DMS153 treated with DMSO at 0.1 percent for 48 hours (cell line): ENCODE data around the gene ULK3.

Experiments used
- DNase-seq: peaks from one replicate; lab custom pipeline; 2025; ENCODE audit not compliant: unreplicated experiment; lab: John Stamatoyannopoulos, UW

The ULK3 gene

GRCh38 chr15:74824976-74825375 is 18.0 kb downstream of the ULK3 start:
- no peak for DNase-seq

- DNase-seq: no peak
Observed at GRCh38 chr15:74823324-74823723, 19.6 kb downstream of the ULK3 start.

- DNase-seq: no peak
Observed at GRCh38 chr15:74822233-74822632, 20.7 kb downstream of the ULK3 start.

- no peak for DNase-seq
Observed at GRCh38 chr15:74821790-74822158, 21.2 kb downstream of the ULK3 start.

- no peak for DNase-seq
Observed at GRCh38 chr15:74821091-74821789, 21.7 kb downstream of the ULK3 start.

- no peak for DNase-seq
Observed at GRCh38 chr15:74820056-74820455, 22.9 kb downstream of the ULK3 start.

GRCh38 chr15:74817370-74817737 is 25.6 kb downstream of the ULK3 start:
- DNase-seq: no peak

GRCh38 chr15:74816624-74817369 is 26.2 kb downstream of the ULK3 start:
- no peak for DNase-seq

GRCh38 chr15:74815961-74816360 is 27.0 kb downstream of the ULK3 start:
- DNase-seq: no peak

- DNase-seq: no peak
Observed at GRCh38 chr15:74815121-74815934, 27.6 kb downstream of the ULK3 start.

- DNase-seq: no peak
Observed at GRCh38 chr15:74812533-74812932, 30.4 kb downstream of the ULK3 start, which contains the start of gene LMAN1L. Gene LMAN1L, plus strand, starts transcription at chr15:74812835. Its CDS starts 20 bp downstream, at chr15:74812855.

GRCh38 chr15:74809956-74810355 is 33.0 kb downstream of the ULK3 start:
- DNase-seq: no peak

- DNase-seq: no peak
Observed at GRCh38 chr15:74809242-74809641, 33.7 kb downstream of the ULK3 start.

GRCh38 chr15:74808840-74809229 is 34.1 kb downstream of the ULK3 start:
- DNase-seq: no peak

- DNase-seq: no peak
Observed at GRCh38 chr15:74808078-74808839, 34.7 kb downstream of the ULK3 start.

GRCh38 chr15:74807282-74807681 is 35.7 kb downstream of the ULK3 start:
- no peak for DNase-seq

- DNase-seq: no peak
Observed at GRCh38 chr15:74804935-74805334, 38.0 kb downstream of the ULK3 start.

GRCh38 chr15:74802862-74803447 is 40.0 kb downstream of the ULK3 start:
- DNase-seq: no peak

- no peak for DNase-seq
Observed at GRCh38 chr15:74802290-74802689, 40.7 kb downstream of the ULK3 start.

GRCh38 chr15:74801311-74801997 is 41.5 kb downstream of the ULK3 start:
- no peak for DNase-seq
